NCI-H748 treated with DMSO at 0.1 percent for 48 hours (cell line): ENCODE measurements around the gene CHRM4.

Source experiments
- DNase-seq: peaks from one replicate; lab custom pipeline; 2025; lab: John Stamatoyannopoulos, UW

CHRM4 gene

GRCh38 chr11:46367244-46367915 is 24.2 kb downstream of the CHRM4 start:
- DNase-seq: no peak

GRCh38 chr11:46366661-46367161 is 24.9 kb downstream of the CHRM4 start:
- no peak for DNase-seq

GRCh38 chr11:46366260-46366659 is 25.3 kb downstream of the CHRM4 start:
- DNase-seq: no peak

GRCh38 chr11:46364791-46365190 is 26.8 kb downstream of the CHRM4 start:
- no peak for DNase-seq

DNA sequence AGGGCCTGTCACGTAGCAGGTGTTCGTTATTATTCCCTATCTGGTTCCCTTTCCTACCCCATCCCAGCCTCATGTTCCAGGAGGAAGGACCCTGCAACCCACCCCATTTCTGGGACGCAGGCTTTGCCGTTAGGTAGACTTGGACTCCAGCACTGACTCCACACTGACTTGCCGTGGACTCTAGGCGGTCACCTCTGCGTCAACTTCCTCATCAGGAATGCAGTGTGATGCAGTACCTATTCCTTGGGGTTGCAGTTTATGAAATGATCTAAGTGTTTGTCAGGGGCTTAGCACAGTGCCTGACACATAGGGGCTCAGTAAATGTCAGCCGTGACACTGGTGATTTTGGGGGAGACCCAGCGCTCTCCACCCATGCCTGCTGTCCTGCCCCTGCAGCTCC is 27.5 kb downstream of the CHRM4 start:
- DNase-seq: no peak

GRCh38 chr11:46363455-46364005 is 28.0 kb downstream of the CHRM4 start:
- no peak for DNase-seq

DNA sequence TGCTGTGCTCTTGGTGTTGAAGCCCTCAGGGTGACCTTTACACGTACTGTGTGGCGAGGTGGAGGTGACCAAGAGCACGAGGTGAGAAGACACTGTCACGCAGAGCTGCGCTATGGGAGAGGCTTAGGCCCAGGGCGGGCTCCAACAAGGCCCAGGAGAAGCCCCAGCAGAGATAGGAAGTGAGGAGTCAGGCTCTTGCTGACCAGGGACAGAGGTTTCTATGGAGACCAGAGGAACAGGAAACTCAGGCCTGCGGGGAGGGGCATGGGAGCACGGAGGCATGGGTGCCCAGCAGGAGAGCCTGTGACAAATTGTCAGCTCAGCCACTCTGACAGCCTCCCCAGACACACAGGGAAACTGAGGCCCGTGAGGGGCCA is 28.6 kb downstream of the CHRM4 start:
- no peak for DNase-seq

DNA sequence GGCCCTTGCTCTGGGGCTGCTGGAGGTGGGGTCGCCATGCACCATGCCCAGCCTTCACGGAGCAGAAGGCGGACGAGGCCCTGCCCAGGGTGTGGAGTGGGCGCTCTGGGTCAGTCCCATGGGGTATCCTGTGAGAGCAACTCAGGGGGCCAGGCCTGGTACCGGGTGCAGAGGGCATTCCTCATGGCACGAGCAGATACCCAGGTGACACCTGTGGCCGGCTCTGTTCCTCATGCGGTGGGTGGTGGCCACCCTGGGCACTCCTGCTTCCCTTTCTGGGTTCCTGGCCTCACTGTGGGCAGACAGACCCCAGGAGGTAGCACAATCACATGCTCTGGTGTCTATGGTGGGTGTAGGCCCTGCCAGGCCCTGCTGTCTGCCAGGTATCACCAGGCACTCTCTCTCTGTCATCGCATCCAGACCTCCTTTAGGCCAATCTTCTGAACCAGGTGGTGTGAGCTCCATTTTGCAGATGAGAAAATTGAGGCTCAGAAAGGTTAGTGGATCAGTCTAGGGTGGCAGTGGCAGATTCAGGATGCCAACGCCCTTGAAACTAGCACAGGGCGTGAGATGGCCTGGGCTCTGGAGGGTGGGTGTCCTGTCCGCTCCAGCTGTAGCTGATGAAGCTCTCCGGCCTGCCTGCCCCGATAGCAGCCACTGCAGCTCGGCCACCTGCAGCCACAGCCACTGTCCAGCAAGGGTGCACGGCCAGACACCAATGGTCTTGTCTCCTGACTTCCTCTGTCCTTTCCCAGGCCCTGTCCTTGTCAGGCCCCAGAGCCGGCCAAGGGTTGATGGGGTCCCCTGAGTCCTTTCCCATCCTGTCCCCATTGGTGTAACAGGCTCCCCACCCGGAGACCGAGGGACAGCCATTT is 29.2 kb downstream of the CHRM4 start:
- DNase-seq: no peak

GRCh38 chr11:46361283-46362155 is 30.1 kb downstream of the CHRM4 start:
- DNase-seq: no peak

DNA sequence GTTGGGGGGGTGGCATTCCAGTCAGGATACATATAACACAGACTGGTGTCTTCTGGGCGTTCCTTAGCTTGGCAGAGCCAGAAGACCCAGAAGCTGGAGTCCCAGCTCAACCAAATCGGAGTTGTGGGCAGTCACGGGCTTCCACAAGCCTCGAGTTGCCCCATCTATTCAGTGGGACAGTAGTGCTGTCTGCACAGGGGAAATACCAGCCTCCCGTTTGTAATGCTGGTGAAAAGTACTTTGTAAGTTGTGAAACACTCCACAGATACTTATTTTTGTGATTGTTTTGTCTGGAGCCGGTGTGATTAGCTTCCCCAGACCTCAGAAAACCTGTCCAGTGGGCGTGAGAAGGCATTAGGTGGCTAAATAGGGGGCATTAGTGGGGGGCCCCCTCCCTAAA is 30.7 kb downstream of the CHRM4 start:
- no peak for DNase-seq

DNA sequence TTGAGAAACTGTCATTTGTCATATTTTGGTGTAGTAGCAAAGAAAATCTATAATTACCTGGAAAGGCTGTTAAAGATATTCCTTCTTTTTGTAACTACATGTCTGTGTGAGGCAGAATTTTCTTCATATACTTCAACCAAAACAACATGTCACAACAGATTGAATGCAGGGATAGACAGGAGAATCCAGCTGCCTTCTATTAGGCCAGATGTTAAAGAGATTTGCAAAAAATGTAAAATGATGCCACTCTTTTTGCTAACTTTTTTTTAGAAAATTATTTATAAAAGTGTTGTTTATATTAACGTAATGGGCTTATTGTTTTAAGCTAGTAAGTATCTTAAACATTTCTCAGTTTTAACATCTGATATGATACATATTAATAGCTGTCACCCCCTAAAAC is 31.6 kb downstream of the CHRM4 start:
- DNase-seq: no peak

GRCh38 chr11:46357483-46357936 is 34.1 kb downstream of the CHRM4 start:
- no peak for DNase-seq

- DNase-seq: no peak
Observed at GRCh38 chr11:46356924-46357482, 34.6 kb downstream of the CHRM4 start.

GRCh38 chr11:46353698-46354097 is 37.9 kb downstream of the CHRM4 start:
- DNase-seq: no peak

DNA sequence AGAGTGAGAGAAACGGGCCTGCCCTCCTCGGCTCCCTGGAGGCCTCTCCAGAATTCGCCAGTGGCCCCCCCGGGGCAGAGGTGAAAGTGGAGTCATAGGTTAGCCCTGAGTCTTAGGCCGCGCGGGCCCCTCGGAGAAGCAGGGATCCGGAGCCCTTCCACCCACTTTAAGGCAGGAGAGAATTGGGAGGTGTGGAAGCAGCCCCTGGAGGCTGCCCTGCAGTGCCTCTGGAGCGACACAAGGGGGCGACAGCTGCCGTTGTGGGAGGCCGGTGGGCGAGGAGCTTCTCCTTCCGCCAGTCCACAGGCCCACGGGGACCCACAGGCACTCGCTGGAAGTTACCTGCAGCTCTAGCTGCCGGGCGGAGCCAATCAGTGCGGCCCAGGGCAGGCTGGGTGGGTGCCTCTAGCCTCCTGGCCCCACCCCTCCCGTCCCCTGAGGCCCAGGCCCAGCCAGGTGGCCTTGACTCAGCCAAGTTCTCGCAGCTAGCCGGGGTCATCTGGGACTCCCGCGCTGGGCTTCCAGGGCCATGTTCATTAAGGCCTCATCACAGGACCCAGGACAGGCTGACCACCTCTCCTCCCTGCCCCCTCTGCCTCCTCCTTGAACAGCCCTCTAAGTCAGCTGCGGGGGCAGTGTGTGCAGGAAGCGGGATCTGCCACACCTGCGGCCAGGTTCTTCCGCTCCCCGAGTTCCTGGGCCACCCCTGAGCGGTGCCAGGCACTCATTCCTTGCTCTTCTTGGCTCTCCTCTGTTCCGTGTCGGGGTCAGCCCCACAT is 39.3 kb downstream of the CHRM4 start:
- DNase-seq: no peak

- no peak for DNase-seq
Observed at GRCh38 chr11:46351606-46352005, 40.0 kb downstream of the CHRM4 start.

DNA sequence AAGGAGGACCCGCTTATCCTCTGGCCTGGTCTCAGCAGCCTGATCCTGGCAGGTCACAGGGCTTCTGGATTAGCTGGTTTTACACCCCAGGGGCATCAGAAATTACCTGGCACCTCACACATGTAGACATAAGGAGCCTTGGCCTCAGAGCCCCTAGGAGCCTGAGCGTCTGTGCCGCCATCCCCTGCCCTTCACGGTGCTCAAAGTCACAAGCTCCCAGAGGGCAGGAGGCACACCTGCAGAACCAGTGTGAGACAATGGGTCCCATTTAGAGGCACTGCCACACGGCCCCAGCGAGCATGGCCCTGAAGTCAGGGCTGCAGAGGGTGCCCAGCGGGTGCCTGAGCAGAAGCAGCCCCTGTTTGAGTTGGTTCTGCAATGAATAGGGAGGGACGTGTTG is 40.4 kb downstream of the CHRM4 start:
- no peak for DNase-seq

GRCh38 chr11:46350695-46351094 is 40.9 kb downstream of the CHRM4 start:
- no peak for DNase-seq

DNA sequence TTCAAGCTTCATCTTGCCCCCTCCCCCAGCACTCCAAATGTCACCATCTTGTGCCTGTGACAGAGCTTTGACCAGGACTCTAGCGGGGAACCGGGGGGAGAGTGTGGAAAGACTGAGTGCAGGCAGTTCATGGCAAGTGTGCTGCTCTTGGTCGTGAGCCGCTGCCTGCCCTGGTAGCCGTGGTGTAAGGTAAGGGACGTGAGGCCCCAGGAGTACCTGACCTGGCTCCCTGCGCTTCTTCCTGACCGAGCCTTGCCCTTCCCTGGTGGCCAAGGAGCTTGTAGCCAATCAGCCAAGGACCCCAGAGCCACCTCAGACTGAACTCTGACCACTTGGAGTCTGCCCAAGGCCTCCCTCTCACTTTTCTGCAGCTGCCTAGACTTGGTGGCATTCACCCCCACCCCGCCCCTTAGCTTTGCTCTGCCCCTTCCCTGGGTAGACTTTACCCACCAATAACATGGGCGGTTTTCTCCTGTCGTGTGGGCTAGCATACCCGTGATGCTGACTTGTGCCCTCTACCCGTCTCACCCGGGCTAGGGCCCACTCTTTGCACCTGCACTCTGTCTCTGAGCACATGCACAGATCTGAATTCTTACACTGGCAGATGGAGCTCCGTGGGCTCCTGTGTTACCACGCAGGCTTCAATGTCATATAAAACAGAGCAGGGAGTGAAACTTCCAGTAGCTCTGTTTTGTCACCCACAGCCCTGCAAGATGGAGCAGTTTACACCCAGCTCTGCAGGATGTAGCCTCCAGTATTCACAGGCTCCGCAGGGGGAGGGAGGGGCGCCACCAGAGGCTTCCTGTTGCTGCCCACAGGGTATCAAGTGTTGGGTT is 42.8 kb downstream of the CHRM4 start:
- DNase-seq: no peak
